SK-N-SH (cell line): Measurements from ENCODE around the gene SLC35A3. TPM values are rescaled to one million over a fixed set of nuclear protein-coding genes. Genes with fewer than 3 reads are reported as not detected.

ENCODE experiments used
- CTCF ChIA-PET: fragments of 300-600, 350-600 bp; formaldehyde crosslinking; extraction: SDS; loops from one replicate; lab custom pipeline; 2021; lab: Yijun Ruan, JAX
- POLR2A ChIA-PET: fragments of 350-600 bp; sonication (Branson Sonifier 250); formaldehyde crosslinking; extraction: SDS; loops from one replicate; lab custom pipeline; 2020; ENCODE audit warnings: antibody characterized with exemption, inconsistent platforms; lab: Yijun Ruan, JAX
- DNase-seq: peaks from one replicate; pipeline ENCODE4 v3.0.0; 2012
- H2AFZ ChIP-seq: fragments of 200-600 bp; sonication (generic); 2 replicates; pipeline ENCODE4 v1.8.1; 2016; ENCODE audit warnings: antibody characterized with exemption, mild to moderate bottlenecking, low read depth
- H3F3A ChIP-seq: fragments of 200-600 bp; sonication (generic); replicated peaks from 2 replicates; pipeline ENCODE3; 2016; ENCODE audit warnings: antibody characterized with exemption, mild to moderate bottlenecking; ENCODE audit not compliant: insufficient read depth
- H3K27ac ChIP-seq, 2 experiments: fragments of 200-500 bp in 1 of 2; fragments of 200-600 bp in 1 of 2; sonication (Bioruptor generic) in 1 of 2; sonication (generic), shearing (Covaris generic) in 1 of 2; 2 replicates each; pipeline versions ENCODE4 v1.5.1 to v1.6.1; 2014 to 2016; ENCODE audit warnings: low read depth in 2 of 2, inconsistent platforms in 1 of 2, low read length in 1 of 2, mild to moderate bottlenecking in 1 of 2, mixed read lengths in 1 of 2
- H3K27me3 ChIP-seq: fragments of 200-600 bp; sonication (generic), shearing (Covaris generic); 2 replicates; pipeline ENCODE4 v1.6.1; 2016; ENCODE audit warnings: mixed run types; ENCODE audit not compliant: insufficient read depth
- H3K36me3 ChIP-seq, 2 experiments: fragments of 200-500 bp in 1 of 2; fragments of 200-600 bp in 1 of 2; sonication (Bioruptor generic) in 1 of 2; sonication (generic) in 1 of 2; replicated peaks in 1 of 2; 2 replicates each; pipeline versions ENCODE3 to v1.5.1; 2014 to 2016; ENCODE audit warnings: low read length in 1 of 2, mild to moderate bottlenecking in 1 of 2; ENCODE audit not compliant: insufficient read depth in 2 of 2, control insufficient read depth in 1 of 2
- H3K4me1 ChIP-seq, 2 experiments: fragments of 200-500 bp in 1 of 2; fragments of 200-600 bp in 1 of 2; sonication (Bioruptor generic) in 1 of 2; sonication (generic), shearing (Covaris generic) in 1 of 2; 2 replicates each; pipeline versions ENCODE4 v1.5.1 to v1.6.1; 2014 to 2016; ENCODE audit warnings: low read depth in 1 of 2, low read length in 1 of 2, mixed run types in 1 of 2; ENCODE audit not compliant: insufficient read depth in 2 of 2, control insufficient read depth in 1 of 2
- H3K4me2 ChIP-seq: fragments of 200-600 bp; sonication (generic), shearing (Covaris generic); 2 replicates; pipeline ENCODE4 v1.6.1; 2017; ENCODE audit warnings: mixed run types
- H3K4me3 ChIP-seq, 2 experiments: fragments of 200-500 bp in 1 of 2; fragments of 200-600 bp in 1 of 2; sonication (Bioruptor generic) in 1 of 2; sonication (generic), shearing (Covaris generic) in 1 of 2; 2 replicates each; pipeline versions ENCODE4 v1.5.1 to v1.8.1; 2014 to 2016; ENCODE audit warnings: low read depth in 2 of 2, inconsistent platforms in 1 of 2, low read length in 1 of 2, mild to moderate bottlenecking in 1 of 2, mixed read lengths in 1 of 2, moderate library complexity in 1 of 2
- H3K79me2 ChIP-seq: fragments of 200-600 bp; sonication (generic); 2 replicates; pipeline ENCODE4 v1.8.1; 2017; ENCODE audit warnings: mild to moderate bottlenecking; ENCODE audit not compliant: insufficient read depth
- H3K9ac ChIP-seq: fragments of 200-600 bp; sonication (generic); 2 replicates; pipeline ENCODE4 v1.6.1; 2017; ENCODE audit warnings: mixed run types
- H3K9me2 ChIP-seq: fragments of 200-600 bp; sonication (generic); 2 replicates; pipeline ENCODE4 v1.6.1; 2017; ENCODE audit warnings: mixed run types
- H3K9me3 ChIP-seq: fragments of 200-600 bp; sonication (generic); 2 replicates; pipeline ENCODE4 v1.6.1; 2017; ENCODE audit warnings: mixed run types, mild to moderate bottlenecking, moderate library complexity
- H4K20me1 ChIP-seq: fragments of 200-600 bp; sonication (generic); 2 replicates; pipeline ENCODE4 v1.6.1; 2017; ENCODE audit warnings: mild to moderate bottlenecking, mixed run types; ENCODE audit not compliant: insufficient read depth
- CHD2 ChIP-seq: fragments of 150-350 bp; IDR thresholded peaks from 2 replicates; pipeline ENCODE4 v1.6.1; 2018; ENCODE audit warnings: low read length; ENCODE audit not compliant: partially characterized antibody
- EP300 ChIP-seq, 2 experiments: IDR thresholded peaks; 2 replicates each; pipeline versions ENCODE4 v1.4.0 to v1.6.1; 2012; ENCODE audit warnings: borderline replicate concordance in 1 of 2, low read depth in 1 of 2, low read length in 1 of 2
- FOSL2 ChIP-seq: IDR thresholded peaks from 2 replicates; pipeline ENCODE4 v1.4.0; 2012; ENCODE audit warnings: low read depth, mild to moderate bottlenecking, moderate library complexity, borderline replicate concordance
- FOXJ3 ChIP-seq: sonication (generic); formaldehyde crosslinking; IDR thresholded peaks from 2 replicates; pipeline ENCODE4 v1.5.1; 2020; ENCODE audit warnings: mild to moderate bottlenecking, missing genetic modification reagents
- GABPA ChIP-seq: IDR thresholded peaks from 2 replicates; pipeline ENCODE4 v1.4.0; 2012; ENCODE audit warnings: low read depth, mild to moderate bottlenecking
- JUND ChIP-seq: IDR thresholded peaks from 2 replicates; pipeline ENCODE4 v1.4.0; 2012
- MXI1 ChIP-seq: IDR thresholded peaks from 2 replicates; pipeline ENCODE4 v1.6.1; 2012; ENCODE audit warnings: mild to moderate bottlenecking, low read depth, low read length, improper control_type of control experiment
- POLR2AphosphoS5 ChIP-seq: IDR thresholded peaks from 2 replicates; pipeline ENCODE4 v1.6.1; 2012; ENCODE audit warnings: low read depth, low read length
- RAD21 ChIP-seq: IDR thresholded peaks from 2 replicates; pipeline ENCODE4 v1.6.1; 2012; ENCODE audit warnings: mild to moderate bottlenecking, low read length
- RCOR1 ChIP-seq: fragments of 150-350 bp; IDR thresholded peaks from 2 replicates; pipeline ENCODE4 v1.6.1; 2017; ENCODE audit warnings: antibody characterized with exemption, low read length
- SIN3A ChIP-seq: IDR thresholded peaks from 2 replicates; pipeline ENCODE4 v1.6.1; 2012; ENCODE audit warnings: low read depth, mild to moderate bottlenecking, low read length, moderate library complexity, borderline replicate concordance
- SMC3 ChIP-seq: IDR thresholded peaks from 2 replicates; pipeline ENCODE4 v1.6.1; 2012; ENCODE audit warnings: low read depth, low read length, improper control_type of control experiment
- TEAD4 ChIP-seq: IDR thresholded peaks from 2 replicates; pipeline ENCODE4 v1.4.0; 2012; ENCODE audit warnings: mild to moderate bottlenecking, borderline replicate concordance; ENCODE audit not compliant: insufficient read depth
- polyA plus RNA-seq, 3 experiments: library from polyadenylated mRNA; depleted of rRNA; stranded (reverse); fragments of >200 nt; gene quantifications; 2 replicates each; pipeline ENCODE4 v1.2.3, GENCODE V29; 2012
- TF ChIP-seq, protein P1 (sequence below): IDR thresholded peaks from 2 replicates; pipeline ENCODE4; 2012
- TF ChIP-seq, protein P2 (sequence below): fragments of 150-350 bp; IDR thresholded peaks from 2 replicates; pipeline ENCODE4 v1.6.1; 2017; ENCODE audit warnings: antibody characterized with exemption, low read length, low read depth, borderline replicate concordance
- TF ChIP-seq, protein P3 (sequence below): fragments of 200-600 bp; sonication (generic); IDR thresholded peaks from 2 replicates; pipeline ENCODE4 v1.6.1; 2017; ENCODE audit warnings: antibody characterized with exemption, mild to moderate bottlenecking, moderate library complexity

The SLC35A3 gene
- polyA plus RNA-seq, 1 of the 3 experiments (the other 2 are of a cell fraction) = 5.7 TPM

DNA sequence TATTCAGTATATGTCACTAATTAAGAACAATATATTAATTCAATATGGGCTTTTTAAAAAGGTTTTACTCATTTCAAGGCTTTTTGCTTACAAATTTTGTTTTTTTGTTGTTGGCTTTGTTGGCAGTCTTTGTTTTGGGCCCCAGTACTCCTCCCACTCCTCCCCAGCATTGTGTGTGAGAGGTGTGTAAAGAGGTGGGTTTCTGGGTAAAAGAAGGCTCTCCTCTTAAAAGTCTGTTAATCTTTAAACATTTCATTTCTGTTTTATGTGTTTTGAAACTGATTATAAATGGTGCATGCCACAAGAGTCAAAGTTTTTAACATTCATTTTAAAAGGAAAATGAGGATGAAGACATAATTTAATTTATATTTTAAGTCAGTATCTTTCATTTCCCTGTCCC is 83.3 kb downstream of the SLC35A3 start:
- no peak overlapping the region for H2AFZ ChIP-seq
- H4K20me1 ChIP-seq = peaks cover 13% of the 10 kb centered on the region; the same call in 1 of the 2 replicates
- no peak overlapping the region for H3K4me2 ChIP-seq
- peaks cover 6% of the 10 kb centered on the region for H3F3A ChIP-seq
- H3K9me2 ChIP-seq = no peaks in the 10 kb centered on the region
- H3K4me3 ChIP-seq = no peak overlapping the region
- TF ChIP-seq POLR2AphosphoS5 (no peak), SMC3 (no peak), TEAD4 (no peak), MXI1 (no peak), SIN3A (no peak), GABPA (no peak), EP300 (IDR thresholded peaks at IDR 0.05; ENCODE audit: borderline replicate concordance in 1 of 2, low read depth in 1 of 2, low read length in 1 of 2) (no peak), RAD21 (no peak), CHD2 (no peak), FOSL2 (no peak), FOXJ3 (CRISPR knock-in tag) (no peak), RCOR1 (no peak), JUND (no peak)
- TF ChIP-seq, protein P1, sequence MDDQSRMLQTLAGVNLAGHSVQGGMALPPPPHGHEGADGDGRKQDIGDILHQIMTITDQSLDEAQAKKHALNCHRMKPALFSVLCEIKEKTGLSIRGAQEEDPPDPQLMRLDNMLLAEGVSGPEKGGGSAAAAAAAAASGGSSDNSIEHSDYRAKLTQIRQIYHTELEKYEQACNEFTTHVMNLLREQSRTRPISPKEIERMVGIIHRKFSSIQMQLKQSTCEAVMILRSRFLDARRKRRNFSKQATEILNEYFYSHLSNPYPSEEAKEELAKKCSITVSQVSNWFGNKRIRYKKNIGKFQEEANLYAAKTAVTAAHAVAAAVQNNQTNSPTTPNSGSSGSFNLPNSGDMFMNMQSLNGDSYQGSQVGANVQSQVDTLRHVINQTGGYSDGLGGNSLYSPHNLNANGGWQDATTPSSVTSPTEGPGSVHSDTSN = no peak
- TF ChIP-seq, protein P2, sequence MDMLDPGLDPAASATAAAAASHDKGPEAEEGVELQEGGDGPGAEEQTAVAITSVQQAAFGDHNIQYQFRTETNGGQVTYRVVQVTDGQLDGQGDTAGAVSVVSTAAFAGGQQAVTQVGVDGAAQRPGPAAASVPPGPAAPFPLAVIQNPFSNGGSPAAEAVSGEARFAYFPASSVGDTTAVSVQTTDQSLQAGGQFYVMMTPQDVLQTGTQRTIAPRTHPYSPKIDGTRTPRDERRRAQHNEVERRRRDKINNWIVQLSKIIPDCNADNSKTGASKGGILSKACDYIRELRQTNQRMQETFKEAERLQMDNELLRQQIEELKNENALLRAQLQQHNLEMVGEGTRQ = no peak
- TF ChIP-seq, protein P3, sequence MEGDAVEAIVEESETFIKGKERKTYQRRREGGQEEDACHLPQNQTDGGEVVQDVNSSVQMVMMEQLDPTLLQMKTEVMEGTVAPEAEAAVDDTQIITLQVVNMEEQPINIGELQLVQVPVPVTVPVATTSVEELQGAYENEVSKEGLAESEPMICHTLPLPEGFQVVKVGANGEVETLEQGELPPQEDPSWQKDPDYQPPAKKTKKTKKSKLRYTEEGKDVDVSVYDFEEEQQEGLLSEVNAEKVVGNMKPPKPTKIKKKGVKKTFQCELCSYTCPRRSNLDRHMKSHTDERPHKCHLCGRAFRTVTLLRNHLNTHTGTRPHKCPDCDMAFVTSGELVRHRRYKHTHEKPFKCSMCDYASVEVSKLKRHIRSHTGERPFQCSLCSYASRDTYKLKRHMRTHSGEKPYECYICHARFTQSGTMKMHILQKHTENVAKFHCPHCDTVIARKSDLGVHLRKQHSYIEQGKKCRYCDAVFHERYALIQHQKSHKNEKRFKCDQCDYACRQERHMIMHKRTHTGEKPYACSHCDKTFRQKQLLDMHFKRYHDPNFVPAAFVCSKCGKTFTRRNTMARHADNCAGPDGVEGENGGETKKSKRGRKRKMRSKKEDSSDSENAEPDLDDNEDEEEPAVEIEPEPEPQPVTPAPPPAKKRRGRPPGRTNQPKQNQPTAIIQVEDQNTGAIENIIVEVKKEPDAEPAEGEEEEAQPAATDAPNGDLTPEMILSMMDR = no peak
- H3K9me3 ChIP-seq = no peaks in the 10 kb centered on the region
- H3K27me3 ChIP-seq = no peaks in the 10 kb centered on the region
- peaks cover 80% of the 10 kb centered on the region for H3K79me2 ChIP-seq
- peaks cover 3 to 12% of the 10 kb centered on the region in 2 experiments for H3K36me3 ChIP-seq
- POLR2A ChIA-PET = no interaction called here
- H3K4me1 ChIP-seq = peaks cover 3 to 8% of the 10 kb centered on the region in 2 experiments; a peak in 3 of 4 replicates
- DNase-seq = no peak
- CTCF ChIA-PET = interaction anchor here (1.0 kb wide), 1 partner anchor 816 kb away, joined by 3 read pairs; no protein-coding TSS in a partner anchor
- H3K27ac ChIP-seq = no peak overlapping the region
- H3K9ac ChIP-seq = no peak overlapping the region
